HepG2 (cell line): ENCODE results near the gene MSMP. TPM values are rescaled to one million over a fixed set of nuclear protein-coding genes. Genes with fewer than 3 reads are reported as not detected.
A peak's percentile ranks its signal among the peaks of the same experiment; 100 is the strongest.

Source experiments
- CBX2 ChIP-seq, 2 experiments: fragments of 200-600 bp in 1 of 2; sonication (generic); formaldehyde crosslinking in 1 of 2; IDR thresholded peaks; 2 replicates each; pipeline versions ENCODE4 v1.7.0 to v1.8.1; 2018 to 2022; ENCODE audit warnings: low read depth in 2 of 2, low read length in 1 of 2, mild to moderate bottlenecking in 1 of 2, missing genetic modification reagents in 1 of 2
- REXO4 ChIP-seq: sonication (generic); formaldehyde crosslinking; IDR thresholded peaks from 2 replicates; pipeline ENCODE4 v1.8.0; 2022; ENCODE audit warnings: missing genetic modification reagents, mild to moderate bottlenecking, borderline replicate concordance
- SIX1 ChIP-seq: sonication (generic); formaldehyde crosslinking; IDR thresholded peaks from 2 replicates; pipeline ENCODE4 v1.4.0; 2020; ENCODE audit warnings: missing genetic modification reagents, borderline replicate concordance
- SMYD3 ChIP-seq: sonication (generic); formaldehyde crosslinking; IDR thresholded peaks from 2 replicates; pipeline ENCODE4 v1.8.1; 2023; ENCODE audit warnings: mild to moderate bottlenecking, missing genetic modification reagents
- ZNF3 ChIP-seq: IDR thresholded peaks from 2 replicates; pipeline ENCODE4 v1.7.0; 2017; ENCODE audit warnings: inconsistent platforms
- polyA plus RNA-seq, 8 experiments: library from polyadenylated mRNA; depleted of rRNA in 3 of 8; stranded (reverse) in 7 of 8; unstranded in 1 of 8; fragments of >200 nt; fragmentation: Illumina TruSeq in 4 of 8; extraction: Trizol in 4 of 8; gene quantifications; 2 replicates each; pipeline versions ENCODE4 v1.2.1 to v1.2.3, GENCODE V29; 2011 to 2016; ENCODE audit warnings: low read depth in 4 of 8, missing spikeins in 1 of 8, mixed read lengths in 1 of 8; ENCODE audit not compliant: insufficient read depth in 1 of 8
- total RNA-seq, 5 experiments: library from RNA; depleted of rRNA; stranded (reverse); fragments of >200 nt; fragmentation: Illumina TruSeq; extraction: Trizol; gene quantifications; 2 replicates each; pipeline ENCODE4 v1.2.3, GENCODE V29; 2016; ENCODE audit warnings: low read depth in 1 of 5
- TF ChIP-seq, protein P1 (sequence below): sonication (generic); formaldehyde crosslinking; IDR thresholded peaks from 2 replicates; pipeline ENCODE4 v1.8.1; 2023; ENCODE audit warnings: mild to moderate bottlenecking, inconsistent platforms, moderate library complexity, missing genetic modification reagents, borderline replicate concordance
- TF ChIP-seq, protein P2 (sequence below): sonication (generic); formaldehyde crosslinking; IDR thresholded peaks from 2 replicates; pipeline ENCODE4 v1.4.0; 2020; ENCODE audit warnings: missing genetic modification reagents, borderline replicate concordance
- TF ChIP-seq, protein P3 (sequence below): sonication (generic); formaldehyde crosslinking; IDR thresholded peaks from 2 replicates; pipeline ENCODE4; 2020; ENCODE audit warnings: missing genetic modification reagents, mild to moderate bottlenecking, borderline replicate concordance
- TF ChIP-seq, protein P4 (sequence below): sonication (generic); formaldehyde crosslinking; IDR thresholded peaks from 2 replicates; pipeline ENCODE4 v1.8.0; 2022; ENCODE audit warnings: mild to moderate bottlenecking, missing genetic modification reagents, borderline replicate concordance
- TF ChIP-seq, protein P5 (sequence below): IDR thresholded peaks from 2 replicates; pipeline ENCODE4 v1.6.1; 2016
- TF ChIP-seq, protein P6 (sequence below): sonication (generic); formaldehyde crosslinking; IDR thresholded peaks from 2 replicates; pipeline ENCODE4 v1.5.0; 2020; ENCODE audit warnings: missing genetic modification reagents

MSMP gene
- total and polyA plus RNA-seq, 2 of the 13 experiments (the other 11 are each of a cell fraction or from before 2014, with no cell fraction given), result 0.24 to 0.46 TPM

DNA sequence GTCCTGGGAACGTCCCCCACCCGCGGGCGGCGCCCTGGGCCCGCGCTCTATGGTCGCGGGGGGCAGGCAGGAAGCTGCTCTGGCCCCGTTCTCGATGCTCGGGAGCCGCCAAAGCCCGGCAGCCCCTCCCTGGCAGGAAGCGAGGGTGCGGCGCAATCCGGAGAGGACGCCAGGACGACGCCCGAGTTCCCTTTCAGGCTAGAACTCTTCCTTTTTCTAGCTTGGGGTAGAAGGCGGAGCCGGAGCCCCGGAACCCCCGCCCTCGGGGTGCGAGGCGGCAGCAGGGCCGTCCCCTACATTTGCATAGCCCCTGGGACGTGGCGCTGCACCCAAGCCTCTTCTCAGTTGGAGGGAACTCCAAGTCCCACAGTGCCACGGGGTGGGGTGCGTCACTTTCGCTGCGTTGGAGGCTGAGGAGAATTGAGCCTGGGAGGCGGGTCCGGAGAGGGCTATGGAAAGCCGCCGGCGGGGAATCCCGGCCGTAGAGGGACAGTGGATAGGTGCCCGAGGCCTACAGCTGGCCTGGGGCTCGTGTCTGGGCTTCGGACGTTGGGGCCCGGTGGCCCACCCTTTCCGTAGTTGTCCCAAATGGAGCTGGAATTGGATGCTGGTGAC is 21.8 kb downstream of the MSMP start, which contains the start of the genes CREB3 and TLN1 (continued):
- TF ChIP-seq, protein P1, sequence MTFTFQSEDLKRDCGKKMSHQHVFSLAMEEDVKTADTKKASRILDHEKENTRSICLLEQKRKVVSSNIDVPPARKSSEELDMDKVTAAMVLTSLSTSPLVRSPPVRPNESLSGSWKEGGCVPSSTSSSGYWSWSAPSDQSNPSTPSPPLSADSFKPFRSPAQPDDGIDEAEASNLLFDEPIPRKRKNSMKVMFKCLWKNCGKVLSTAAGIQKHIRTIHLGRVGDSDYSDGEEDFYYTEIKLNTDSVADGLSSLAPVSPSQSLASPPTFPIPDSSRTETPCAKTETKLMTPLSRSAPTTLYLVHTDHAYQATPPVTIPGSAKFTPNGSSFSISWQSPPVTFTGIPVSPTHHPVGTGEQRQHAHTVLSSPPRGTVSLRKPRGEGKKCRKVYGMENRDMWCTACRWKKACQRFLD (CRISPR knock-in tag), result peak; percentile 66; the same call in 1 of the 2 replicates
- TF ChIP-seq SMYD3 (CRISPR knock-in tag) (0 out of 2 replicates have a peak, but pooled peaks have one; percentile 28), SIX1 (CRISPR knock-in tag) (no peak), REXO4 (CRISPR knock-in tag) (no peak), ZNF3 (CRISPR knock-in tag) (no peak), CBX2 (IDR thresholded peaks at IDR 0.05; ENCODE audit: low read depth, low read length) (no peak), CBX2 (CRISPR knock-in tag; IDR thresholded peaks at IDR 0.05; ENCODE audit: low read depth) (no peak)
- TF ChIP-seq, protein P2, sequence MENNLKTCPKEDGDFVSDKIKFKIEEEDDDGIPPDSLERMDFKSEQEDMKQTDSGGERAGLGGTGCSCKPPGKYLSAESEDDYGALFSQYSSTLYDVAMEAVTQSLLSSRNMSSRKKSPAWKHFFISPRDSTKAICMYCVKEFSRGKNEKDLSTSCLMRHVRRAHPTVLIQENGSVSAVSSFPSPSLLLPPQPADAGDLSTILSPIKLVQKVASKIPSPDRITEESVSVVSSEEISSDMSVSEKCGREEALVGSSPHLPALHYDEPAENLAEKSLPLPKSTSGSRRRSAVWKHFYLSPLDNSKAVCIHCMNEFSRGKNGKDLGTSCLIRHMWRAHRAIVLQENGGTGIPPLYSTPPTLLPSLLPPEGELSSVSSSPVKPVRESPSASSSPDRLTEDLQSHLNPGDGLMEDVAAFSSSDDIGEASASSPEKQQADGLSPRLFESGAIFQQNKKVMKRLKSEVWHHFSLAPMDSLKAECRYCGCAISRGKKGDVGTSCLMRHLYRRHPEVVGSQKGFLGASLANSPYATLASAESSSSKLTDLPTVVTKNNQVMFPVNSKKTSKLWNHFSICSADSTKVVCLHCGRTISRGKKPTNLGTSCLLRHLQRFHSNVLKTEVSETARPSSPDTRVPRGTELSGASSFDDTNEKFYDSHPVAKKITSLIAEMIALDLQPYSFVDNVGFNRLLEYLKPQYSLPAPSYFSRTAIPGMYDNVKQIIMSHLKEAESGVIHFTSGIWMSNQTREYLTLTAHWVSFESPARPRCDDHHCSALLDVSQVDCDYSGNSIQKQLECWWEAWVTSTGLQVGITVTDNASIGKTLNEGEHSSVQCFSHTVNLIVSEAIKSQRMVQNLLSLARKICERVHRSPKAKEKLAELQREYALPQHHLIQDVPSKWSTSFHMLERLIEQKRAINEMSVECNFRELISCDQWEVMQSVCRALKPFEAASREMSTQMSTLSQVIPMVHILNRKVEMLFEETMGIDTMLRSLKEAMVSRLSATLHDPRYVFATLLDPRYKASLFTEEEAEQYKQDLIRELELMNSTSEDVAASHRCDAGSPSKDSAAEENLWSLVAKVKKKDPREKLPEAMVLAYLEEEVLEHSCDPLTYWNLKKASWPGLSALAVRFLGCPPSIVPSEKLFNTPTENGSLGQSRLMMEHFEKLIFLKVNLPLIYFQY (CRISPR knock-in tag), result no peak
- TF ChIP-seq, protein P3, sequence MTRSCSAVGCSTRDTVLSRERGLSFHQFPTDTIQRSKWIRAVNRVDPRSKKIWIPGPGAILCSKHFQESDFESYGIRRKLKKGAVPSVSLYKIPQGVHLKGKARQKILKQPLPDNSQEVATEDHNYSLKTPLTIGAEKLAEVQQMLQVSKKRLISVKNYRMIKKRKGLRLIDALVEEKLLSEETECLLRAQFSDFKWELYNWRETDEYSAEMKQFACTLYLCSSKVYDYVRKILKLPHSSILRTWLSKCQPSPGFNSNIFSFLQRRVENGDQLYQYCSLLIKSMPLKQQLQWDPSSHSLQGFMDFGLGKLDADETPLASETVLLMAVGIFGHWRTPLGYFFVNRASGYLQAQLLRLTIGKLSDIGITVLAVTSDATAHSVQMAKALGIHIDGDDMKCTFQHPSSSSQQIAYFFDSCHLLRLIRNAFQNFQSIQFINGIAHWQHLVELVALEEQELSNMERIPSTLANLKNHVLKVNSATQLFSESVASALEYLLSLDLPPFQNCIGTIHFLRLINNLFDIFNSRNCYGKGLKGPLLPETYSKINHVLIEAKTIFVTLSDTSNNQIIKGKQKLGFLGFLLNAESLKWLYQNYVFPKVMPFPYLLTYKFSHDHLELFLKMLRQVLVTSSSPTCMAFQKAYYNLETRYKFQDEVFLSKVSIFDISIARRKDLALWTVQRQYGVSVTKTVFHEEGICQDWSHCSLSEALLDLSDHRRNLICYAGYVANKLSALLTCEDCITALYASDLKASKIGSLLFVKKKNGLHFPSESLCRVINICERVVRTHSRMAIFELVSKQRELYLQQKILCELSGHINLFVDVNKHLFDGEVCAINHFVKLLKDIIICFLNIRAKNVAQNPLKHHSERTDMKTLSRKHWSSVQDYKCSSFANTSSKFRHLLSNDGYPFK, result peak; percentile 58; the same call in 1 of the 2 replicates
- TF ChIP-seq, protein P4, sequence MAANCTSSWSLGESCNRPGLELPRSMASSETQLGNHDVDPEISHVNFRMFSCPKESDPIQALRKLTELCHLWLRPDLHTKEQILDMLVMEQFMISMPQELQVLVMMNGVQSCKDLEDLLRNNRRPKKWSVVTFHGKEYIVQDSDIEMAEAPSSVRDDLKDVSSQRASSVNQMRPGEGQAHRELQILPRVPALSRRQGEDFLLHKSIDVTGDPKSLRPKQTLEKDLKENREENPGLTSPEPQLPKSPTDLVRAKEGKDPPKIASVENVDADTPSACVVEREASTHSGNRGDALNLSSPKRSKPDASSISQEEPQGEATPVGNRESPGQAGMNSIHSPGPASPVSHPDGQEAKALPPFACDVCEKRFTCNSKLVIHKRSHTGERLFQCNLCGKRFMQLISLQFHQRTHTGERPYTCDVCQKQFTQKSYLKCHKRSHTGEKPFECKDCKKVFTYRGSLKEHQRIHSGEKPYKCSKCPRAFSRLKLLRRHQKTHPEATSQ (CRISPR knock-in tag), result peak; percentile 53; the same call in 1 of the 2 replicates
- TF ChIP-seq, protein P5, sequence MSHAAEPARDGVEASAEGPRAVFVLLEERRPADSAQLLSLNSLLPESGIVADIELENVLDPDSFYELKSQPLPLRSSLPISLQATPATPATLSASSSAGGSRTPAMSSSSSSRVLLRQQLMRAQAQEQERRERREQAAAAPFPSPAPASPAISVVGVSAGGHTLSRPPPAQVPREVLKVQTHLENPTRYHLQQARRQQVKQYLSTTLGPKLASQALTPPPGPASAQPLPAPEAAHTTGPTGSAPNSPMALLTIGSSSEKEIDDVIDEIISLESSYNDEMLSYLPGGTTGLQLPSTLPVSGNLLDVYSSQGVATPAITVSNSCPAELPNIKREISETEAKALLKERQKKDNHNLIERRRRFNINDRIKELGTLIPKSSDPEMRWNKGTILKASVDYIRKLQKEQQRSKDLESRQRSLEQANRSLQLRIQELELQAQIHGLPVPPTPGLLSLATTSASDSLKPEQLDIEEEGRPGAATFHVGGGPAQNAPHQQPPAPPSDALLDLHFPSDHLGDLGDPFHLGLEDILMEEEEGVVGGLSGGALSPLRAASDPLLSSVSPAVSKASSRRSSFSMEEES, result 0 out of 2 replicates have a peak, but pooled peaks have one; percentile 18
- TF ChIP-seq, protein P6, sequence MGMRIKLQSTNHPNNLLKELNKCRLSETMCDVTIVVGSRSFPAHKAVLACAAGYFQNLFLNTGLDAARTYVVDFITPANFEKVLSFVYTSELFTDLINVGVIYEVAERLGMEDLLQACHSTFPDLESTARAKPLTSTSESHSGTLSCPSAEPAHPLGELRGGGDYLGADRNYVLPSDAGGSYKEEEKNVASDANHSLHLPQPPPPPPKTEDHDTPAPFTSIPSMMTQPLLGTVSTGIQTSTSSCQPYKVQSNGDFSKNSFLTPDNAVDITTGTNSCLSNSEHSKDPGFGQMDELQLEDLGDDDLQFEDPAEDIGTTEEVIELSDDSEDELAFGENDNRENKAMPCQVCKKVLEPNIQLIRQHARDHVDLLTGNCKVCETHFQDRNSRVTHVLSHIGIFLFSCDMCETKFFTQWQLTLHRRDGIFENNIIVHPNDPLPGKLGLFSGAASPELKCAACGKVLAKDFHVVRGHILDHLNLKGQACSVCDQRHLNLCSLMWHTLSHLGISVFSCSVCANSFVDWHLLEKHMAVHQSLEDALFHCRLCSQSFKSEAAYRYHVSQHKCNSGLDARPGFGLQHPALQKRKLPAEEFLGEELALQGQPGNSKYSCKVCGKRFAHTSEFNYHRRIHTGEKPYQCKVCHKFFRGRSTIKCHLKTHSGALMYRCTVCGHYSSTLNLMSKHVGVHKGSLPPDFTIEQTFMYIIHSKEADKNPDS (CRISPR knock-in tag), result 0 out of 2 replicates have a peak, but pooled peaks have one; percentile 42
